ENCODE measurements around the gene BABAM2.

Gene BABAM2

GRCh38 chr2:28349546-28350165, 459.1 kb downstream of the BABAM2 start:
- no peaks in the 10 kb centered on the region for H3K9me3 ChIP-seq (ENCODE audit: control insufficient read depth in 2 of 2, low read length in 2 of 2)
- H3K27ac ChIP-seq (ENCODE audit: low read length), result no peak overlapping the region
- peaks cover 16% of the 10 kb centered on the region for H3K4me1 ChIP-seq (ENCODE audit: control insufficient read depth, insufficient read depth, low read length)
- no peaks in the 10 kb centered on the region for H3K36me3 ChIP-seq (ENCODE audit: control insufficient read depth in 2 of 2, insufficient read depth in 2 of 2, low read length in 2 of 2)
- no peak overlapping the region for H3K4me3 ChIP-seq (ENCODE audit: low read length in 2 of 2)
- no peak overlapping the region for H3K9ac ChIP-seq (ENCODE audit: low read length in 2 of 2)
- H3K27me3 ChIP-seq (ENCODE audit: control insufficient read depth in 1 of 2, insufficient read depth in 2 of 2, low read length in 2 of 2), result no peaks in the 10 kb centered on the region

- Histone ChIP-seq H3K27ac (ENCODE audit: low read length) (no peak overlapping the region), H3K9ac (ENCODE audit: low read length in 2 of 2) (no peak overlapping the region), H3K27me3 (ENCODE audit: control insufficient read depth in 1 of 2, insufficient read depth in 2 of 2, low read length in 2 of 2) (no peaks in the 10 kb centered on the region), H3K4me3 (ENCODE audit: low read length in 2 of 2) (no peak overlapping the region), H3K9me3 (ENCODE audit: control insufficient read depth in 2 of 2, low read length in 2 of 2) (no peaks in the 10 kb centered on the region), H3K36me3 (ENCODE audit: control insufficient read depth in 2 of 2, insufficient read depth in 2 of 2, low read length in 2 of 2) (no peaks in the 10 kb centered on the region), H3K4me1 (ENCODE audit: control insufficient read depth, insufficient read depth, low read length) (peaks cover 20% of the 10 kb centered on the region)
Measured at GRCh38 chr2:28350196-28350595, 459.7 kb downstream of the BABAM2 start.

GRCh38 chr2:28350791-28351285, 460.3 kb downstream of the BABAM2 start:
- Histone ChIP-seq H3K27ac (ENCODE audit: low read length) (no peak overlapping the region), H3K36me3 (ENCODE audit: control insufficient read depth in 2 of 2, insufficient read depth in 2 of 2, low read length in 2 of 2) (no peaks in the 10 kb centered on the region), H3K9ac (ENCODE audit: low read length in 2 of 2) (no peak overlapping the region), H3K4me1 (ENCODE audit: control insufficient read depth, insufficient read depth, low read length) (peaks cover 26% of the 10 kb centered on the region), H3K9me3 (ENCODE audit: control insufficient read depth in 2 of 2, low read length in 2 of 2) (no peaks in the 10 kb centered on the region), H3K4me3 (ENCODE audit: low read length in 2 of 2) (no peak overlapping the region), H3K27me3 (ENCODE audit: control insufficient read depth in 1 of 2, insufficient read depth in 2 of 2, low read length in 2 of 2) (no peaks in the 10 kb centered on the region)

GRCh38 chr2:28351621-28352020, 461.1 kb downstream of the BABAM2 start:
- Histone ChIP-seq H3K27ac (ENCODE audit: low read length) (no peak overlapping the region), H3K27me3 (ENCODE audit: control insufficient read depth in 1 of 2, insufficient read depth in 2 of 2, low read length in 2 of 2) (no peaks in the 10 kb centered on the region), H3K9ac (ENCODE audit: low read length in 2 of 2) (no peak overlapping the region), H3K36me3 (ENCODE audit: control insufficient read depth in 2 of 2, insufficient read depth in 2 of 2, low read length in 2 of 2) (no peaks in the 10 kb centered on the region), H3K4me1 (ENCODE audit: control insufficient read depth, insufficient read depth, low read length) (peaks cover 33% of the 10 kb centered on the region), H3K9me3 (ENCODE audit: control insufficient read depth in 2 of 2, low read length in 2 of 2) (no peaks in the 10 kb centered on the region), H3K4me3 (ENCODE audit: low read length in 2 of 2) (no peak overlapping the region)

GRCh38 chr2:28352104-28352503, 461.6 kb downstream of the BABAM2 start:
- H3K9me3 ChIP-seq (ENCODE audit: control insufficient read depth in 2 of 2, low read length in 2 of 2), result no peaks in the 10 kb centered on the region
- no peaks in the 10 kb centered on the region for H3K36me3 ChIP-seq (ENCODE audit: control insufficient read depth in 2 of 2, insufficient read depth in 2 of 2, low read length in 2 of 2)
- H3K4me1 ChIP-seq (ENCODE audit: control insufficient read depth, insufficient read depth, low read length), result peaks cover 32% of the 10 kb centered on the region
- H3K9ac ChIP-seq (ENCODE audit: low read length in 2 of 2), result peak overlapping the region in 1 of 2 donors; percentile 13
- H3K4me3 ChIP-seq (ENCODE audit: low read length in 2 of 2), result no peak overlapping the region
- H3K27me3 ChIP-seq (ENCODE audit: control insufficient read depth in 1 of 2, insufficient read depth in 2 of 2, low read length in 2 of 2), result no peaks in the 10 kb centered on the region
- no peak overlapping the region for H3K27ac ChIP-seq (ENCODE audit: low read length)

- H3K4me3 ChIP-seq (ENCODE audit: low read length in 2 of 2), result no peak overlapping the region
- H3K27ac ChIP-seq (ENCODE audit: low read length), result no peak overlapping the region
- no peaks in the 10 kb centered on the region for H3K27me3 ChIP-seq (ENCODE audit: control insufficient read depth in 1 of 2, insufficient read depth in 2 of 2, low read length in 2 of 2)
- no peaks in the 10 kb centered on the region for H3K9me3 ChIP-seq (ENCODE audit: control insufficient read depth in 2 of 2, low read length in 2 of 2)
- H3K4me1 ChIP-seq (ENCODE audit: control insufficient read depth, insufficient read depth, low read length), result peaks cover 31% of the 10 kb centered on the region
- peak overlapping the region in 1 of 2 donors; percentile 13 for H3K9ac ChIP-seq (ENCODE audit: low read length in 2 of 2)
- no peaks in the 10 kb centered on the region for H3K36me3 ChIP-seq (ENCODE audit: control insufficient read depth in 2 of 2, insufficient read depth in 2 of 2, low read length in 2 of 2)
Measured at GRCh38 chr2:28352610-28353195, 462.2 kb downstream of the BABAM2 start.

- no peak overlapping the region for H3K4me3 ChIP-seq (ENCODE audit: low read length in 2 of 2)
- H3K4me1 ChIP-seq (ENCODE audit: control insufficient read depth, insufficient read depth, low read length), result peaks cover 33% of the 10 kb centered on the region
- H3K27me3 ChIP-seq (ENCODE audit: control insufficient read depth in 1 of 2, insufficient read depth in 2 of 2, low read length in 2 of 2), result no peaks in the 10 kb centered on the region
- peak overlapping the region; percentile 76 for H3K27ac ChIP-seq (ENCODE audit: low read length)
- H3K9ac ChIP-seq (ENCODE audit: low read length in 2 of 2), result peak overlapping the region in 1 of 2 donors; percentile 76
- H3K36me3 ChIP-seq (ENCODE audit: control insufficient read depth in 2 of 2, insufficient read depth in 2 of 2, low read length in 2 of 2), result no peaks in the 10 kb centered on the region
- no peaks in the 10 kb centered on the region for H3K9me3 ChIP-seq (ENCODE audit: control insufficient read depth in 2 of 2, low read length in 2 of 2)
Measured at GRCh38 chr2:28354920-28355520, 464.5 kb downstream of the BABAM2 start.

GRCh38 chr2:28355521-28356094, 465.1 kb downstream of the BABAM2 start:
- Histone ChIP-seq H3K36me3 (ENCODE audit: control insufficient read depth in 2 of 2, insufficient read depth in 2 of 2, low read length in 2 of 2) (no peaks in the 10 kb centered on the region), H3K27me3 (ENCODE audit: control insufficient read depth in 1 of 2, insufficient read depth in 2 of 2, low read length in 2 of 2) (no peaks in the 10 kb centered on the region), H3K9me3 (ENCODE audit: control insufficient read depth in 2 of 2, low read length in 2 of 2) (no peaks in the 10 kb centered on the region), H3K4me1 (ENCODE audit: control insufficient read depth, insufficient read depth, low read length) (peaks cover 33% of the 10 kb centered on the region), H3K27ac (ENCODE audit: low read length) (peak overlapping the region; percentile 76), H3K9ac (ENCODE audit: low read length in 2 of 2) (peak overlapping the region; percentile 62 to 76), H3K4me3 (ENCODE audit: low read length in 2 of 2) (peak overlapping the region in 1 of 2 donors; percentile 15)

GRCh38 chr2:28356095-28356911, 465.8 kb downstream of the BABAM2 start:
- Histone ChIP-seq H3K27me3 (ENCODE audit: control insufficient read depth in 1 of 2, insufficient read depth in 2 of 2, low read length in 2 of 2) (no peaks in the 10 kb centered on the region), H3K9ac (ENCODE audit: low read length in 2 of 2) (peak overlapping the region; percentile 62 to 76), H3K27ac (ENCODE audit: low read length) (peak overlapping the region; percentile 76), H3K36me3 (ENCODE audit: control insufficient read depth in 2 of 2, insufficient read depth in 2 of 2, low read length in 2 of 2) (no peaks in the 10 kb centered on the region), H3K9me3 (ENCODE audit: control insufficient read depth in 2 of 2, low read length in 2 of 2) (no peaks in the 10 kb centered on the region), H3K4me1 (ENCODE audit: control insufficient read depth, insufficient read depth, low read length) (peaks cover 33% of the 10 kb centered on the region), H3K4me3 (ENCODE audit: low read length in 2 of 2) (peak overlapping the region in 1 of 2 donors; percentile 49)

GRCh38 chr2:28357055-28357454, 466.5 kb downstream of the BABAM2 start:
- Histone ChIP-seq H3K9me3 (ENCODE audit: control insufficient read depth in 2 of 2, low read length in 2 of 2) (no peaks in the 10 kb centered on the region), H3K27ac (ENCODE audit: low read length) (peak overlapping the region; percentile 76), H3K36me3 (ENCODE audit: control insufficient read depth in 2 of 2, insufficient read depth in 2 of 2, low read length in 2 of 2) (no peaks in the 10 kb centered on the region), H3K9ac (ENCODE audit: low read length in 2 of 2) (no peak overlapping the region), H3K4me3 (ENCODE audit: low read length in 2 of 2) (no peak overlapping the region), H3K27me3 (ENCODE audit: control insufficient read depth in 1 of 2, insufficient read depth in 2 of 2, low read length in 2 of 2) (no peaks in the 10 kb centered on the region), H3K4me1 (ENCODE audit: control insufficient read depth, insufficient read depth, low read length) (peaks cover 29% of the 10 kb centered on the region)
